Coronary artery (tissue), 2 donors: ENCODE measurements around the gene THRA.
A peak's percentile ranks its signal among the peaks of the same experiment; 100 is the strongest.

ENCODE experiments used
- DNase-seq: peaks from one replicate; pipeline ENCODE4 v3.0.0-alpha.2; 2017; ENCODE audit warnings: low spot score
- H3K27ac ChIP-seq, 2 donors: fragments of 200-600 bp; sonication (generic); one replicate each; pipeline ENCODE4 v1.5.1; 2016 to 2019
- H3K4me3 ChIP-seq: fragments of 200-600 bp; sonication (generic); 2 replicates; pipeline ENCODE4 v1.5.1; 2016; ENCODE audit warnings: mild to moderate bottlenecking, moderate library complexity
- TF ChIP-seq, protein P1 (sequence below): fragments of 200-600 bp; sonication (generic); IDR thresholded peaks from one replicate; pipeline ENCODE4 v1.5.1; 2019; ENCODE audit warnings: antibody characterized with exemption

The THRA gene

GRCh38 chr17:40038882-40039513 is 23.8 kb upstream of the THRA start:
- peak overlapping the region; percentile 25 for H3K4me3 ChIP-seq
- peak; percentile 87 for DNase-seq
- peak overlapping the region; percentile 72 to 87 for H3K27ac ChIP-seq
- TF ChIP-seq, protein P1, sequence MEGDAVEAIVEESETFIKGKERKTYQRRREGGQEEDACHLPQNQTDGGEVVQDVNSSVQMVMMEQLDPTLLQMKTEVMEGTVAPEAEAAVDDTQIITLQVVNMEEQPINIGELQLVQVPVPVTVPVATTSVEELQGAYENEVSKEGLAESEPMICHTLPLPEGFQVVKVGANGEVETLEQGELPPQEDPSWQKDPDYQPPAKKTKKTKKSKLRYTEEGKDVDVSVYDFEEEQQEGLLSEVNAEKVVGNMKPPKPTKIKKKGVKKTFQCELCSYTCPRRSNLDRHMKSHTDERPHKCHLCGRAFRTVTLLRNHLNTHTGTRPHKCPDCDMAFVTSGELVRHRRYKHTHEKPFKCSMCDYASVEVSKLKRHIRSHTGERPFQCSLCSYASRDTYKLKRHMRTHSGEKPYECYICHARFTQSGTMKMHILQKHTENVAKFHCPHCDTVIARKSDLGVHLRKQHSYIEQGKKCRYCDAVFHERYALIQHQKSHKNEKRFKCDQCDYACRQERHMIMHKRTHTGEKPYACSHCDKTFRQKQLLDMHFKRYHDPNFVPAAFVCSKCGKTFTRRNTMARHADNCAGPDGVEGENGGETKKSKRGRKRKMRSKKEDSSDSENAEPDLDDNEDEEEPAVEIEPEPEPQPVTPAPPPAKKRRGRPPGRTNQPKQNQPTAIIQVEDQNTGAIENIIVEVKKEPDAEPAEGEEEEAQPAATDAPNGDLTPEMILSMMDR: peak; percentile 65

DNA sequence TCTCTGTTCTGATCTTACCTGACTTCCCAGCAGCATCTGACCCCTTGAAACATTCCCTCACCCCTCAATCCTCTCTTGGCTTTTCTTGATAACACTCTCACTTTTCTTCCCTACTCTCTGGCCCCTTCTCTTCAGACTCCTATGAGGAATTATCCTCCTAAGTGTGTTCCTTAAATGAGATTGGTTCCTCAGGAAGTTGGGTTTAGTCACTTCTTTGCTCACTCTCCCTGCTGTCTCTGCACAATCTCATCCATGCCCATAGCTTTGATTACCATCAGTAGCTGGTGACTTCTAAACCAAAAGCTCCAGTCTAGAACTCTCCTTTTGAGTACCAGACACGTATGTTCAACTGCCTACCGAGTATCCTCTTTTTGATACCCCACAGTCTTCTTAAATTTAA is 21.6 kb upstream of the THRA start:
- TF ChIP-seq, protein P1: no peak
- no peak overlapping the region for H3K4me3 ChIP-seq
- no peak overlapping the region for H3K27ac ChIP-seq
- no peak for DNase-seq

DNA sequence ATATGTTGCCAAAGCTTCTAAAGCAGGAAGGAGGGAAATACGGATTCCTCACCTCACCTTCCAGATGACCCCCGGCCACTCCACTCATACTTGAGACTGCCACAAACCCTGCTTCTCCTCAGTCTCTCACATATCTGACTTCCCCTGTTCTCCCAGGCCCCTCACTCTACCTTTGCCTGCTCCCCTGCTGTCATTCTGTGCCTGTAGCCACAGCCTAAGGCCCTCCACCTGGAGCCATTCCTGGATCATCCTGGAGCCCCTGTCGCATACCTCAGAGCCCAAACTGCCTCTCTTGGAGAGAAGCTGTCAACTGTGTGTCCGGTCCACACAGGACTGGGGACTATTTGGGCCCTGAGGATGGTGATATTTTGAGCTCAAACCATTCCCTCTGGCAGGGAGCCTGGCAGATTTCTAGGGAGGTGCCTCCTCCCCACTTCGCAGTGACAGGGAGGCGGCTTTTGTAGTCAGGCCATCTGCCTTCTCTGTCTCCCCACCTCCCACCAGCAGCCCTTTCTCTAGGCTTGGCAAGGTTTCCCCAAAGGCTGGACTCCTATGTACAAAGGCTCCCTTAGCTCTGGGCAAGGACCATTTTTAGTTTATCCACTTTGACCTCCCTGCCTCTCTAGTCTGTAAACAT is 6.3 kb upstream of the THRA start:
- Histone ChIP-seq H3K27ac (no peak overlapping the region), H3K4me3 (no peak overlapping the region)
- TF ChIP-seq, protein P1: no peak
- no peak for DNase-seq

- peak overlapping the region; percentile 7 for H3K4me3 ChIP-seq
- TF ChIP-seq, protein P1: no peak
- DNase-seq: no peak
- peak overlapping the region; percentile 7 to 78 for H3K27ac ChIP-seq
Measured at GRCh38 chr17:40058186-40058784, 4.5 kb upstream of the THRA start.

DNA sequence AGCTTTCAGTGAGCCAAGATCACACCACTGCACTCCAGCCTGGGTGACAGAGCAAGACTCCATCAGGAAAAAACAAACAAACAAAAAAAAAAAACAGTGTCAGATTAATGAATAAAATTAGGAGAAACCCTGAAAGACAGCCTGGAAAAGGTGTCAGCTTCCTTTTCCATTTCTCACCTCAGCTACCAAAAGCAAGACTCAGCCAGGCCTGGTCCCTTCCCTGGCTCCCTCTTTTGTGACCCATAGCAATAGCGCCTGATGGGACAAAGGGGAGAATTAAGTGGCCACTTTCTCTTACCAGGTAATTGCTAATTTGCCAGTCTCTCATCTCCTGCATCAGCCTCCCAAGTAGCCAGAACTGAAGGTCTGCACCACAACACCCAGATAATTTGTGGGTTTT is 3.9 kb upstream of the THRA start:
- no peak for DNase-seq
- Histone ChIP-seq H3K4me3 (no peak overlapping the region), H3K27ac (peak overlapping the region in 1 of 2 donors; percentile 78)
- TF ChIP-seq, protein P1: no peak

- no peak overlapping the region for H3K4me3 ChIP-seq
- no peak for DNase-seq
- TF ChIP-seq, protein P1: no peak
- H3K27ac ChIP-seq: peak overlapping the region in 1 of 2 donors; percentile 29
Measured at GRCh38 chr17:40059729-40060475, 2.9 kb upstream of the THRA start.
